Thymus (tissue), 11 donors: ENCODE measurements around the gene WDR73. TPM values are rescaled to one million over a fixed set of nuclear protein-coding genes. Genes with fewer than 3 reads are reported as not detected.

ENCODE experiments used
- DNase-seq, 9 donors: peaks; one replicate each; pipeline ENCODE4 v3.0.0-alpha.2; 2013; ENCODE audit warnings: low spot score in 9 of 9, low read depth in 6 of 9, missing footprints in 1 of 9
- H3K27ac ChIP-seq, 2 donors: one replicate each; pipeline ENCODE4 v1.5.1; 2013; ENCODE audit warnings: control low read depth in 1 of 2, low read depth in 1 of 2, low read length in 1 of 2, mild to moderate bottlenecking in 1 of 2, moderate library complexity in 1 of 2
- H3K27me3 ChIP-seq, 2 donors: one replicate each; pipeline ENCODE4 v1.5.1; 2013; ENCODE audit warnings: low read length in 1 of 2; ENCODE audit not compliant: control insufficient read depth in 2 of 2, insufficient read depth in 1 of 2
- H3K36me3 ChIP-seq, 2 donors: one replicate each; pipeline ENCODE4 v1.5.1; 2013; ENCODE audit warnings: low read length in 1 of 2, mild to moderate bottlenecking in 1 of 2, moderate library complexity in 1 of 2; ENCODE audit not compliant: control insufficient read depth in 2 of 2, insufficient read depth in 2 of 2
- H3K4me1 ChIP-seq, 2 donors: one replicate each; pipeline ENCODE4 v1.5.1; 2013; ENCODE audit warnings: low read length in 2 of 2; ENCODE audit not compliant: control insufficient read depth in 2 of 2, insufficient read depth in 2 of 2
- H3K4me3 ChIP-seq, 2 donors: one replicate each; pipeline ENCODE4 v1.5.1; 2013; ENCODE audit warnings: low read length in 2 of 2, control low read depth in 1 of 2, mild to moderate bottlenecking in 1 of 2
- H3K9me3 ChIP-seq, 2 donors: one replicate each; pipeline ENCODE4 v1.5.1; 2013; ENCODE audit warnings: low read length in 1 of 2, mild to moderate bottlenecking in 1 of 2; ENCODE audit not compliant: control insufficient read depth in 2 of 2, insufficient read depth in 1 of 2
- WGBS: extraction: QIAGEN DNeasy Blood & Tissue Kit; methylation state at CpG from one replicate; pipeline ENCODE4 v1.1.7; 2013; 5-methylcytosine and 5-hydroxymethylcytosine counted together
- polyA plus RNA-seq: library from polyadenylated mRNA; stranded (reverse); fragments of 200-250 nt; gene quantifications from one replicate; pipeline ENCODE4 v1.2.3, GENCODE V29; 2013
- total RNA-seq: library from RNA; stranded (reverse); fragments of 120-200 nt; gene quantifications from one replicate; pipeline ENCODE4 v1.2.4, GENCODE V29; 2013
- donor health status: healthy.

The WDR73 gene
- total and polyA plus RNA-seq, 2 donors = 20.4 to 22.4 TPM

DNA sequence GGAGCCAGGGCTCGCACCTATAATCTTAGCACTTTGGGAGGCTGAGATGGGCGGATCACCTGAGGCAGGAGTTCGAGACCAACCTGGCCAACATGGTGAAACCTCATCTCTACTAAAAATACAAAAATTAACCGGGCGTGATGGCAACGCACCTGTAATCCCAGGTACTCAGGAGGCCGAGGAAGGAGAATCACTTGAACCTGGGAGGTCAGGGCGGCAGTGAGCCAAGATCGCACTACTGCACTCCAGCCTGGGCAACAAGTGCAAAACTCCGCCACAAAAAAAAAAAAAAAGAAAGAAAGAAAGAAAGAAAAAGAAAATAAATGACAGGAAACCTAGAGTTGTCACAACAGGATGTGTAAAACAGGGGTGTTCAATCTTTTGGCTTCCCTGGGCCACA lies 6.9 kb upstream of the WDR73 start:
- H3K36me3 ChIP-seq = peaks cover 11 to 15% of the 10 kb centered on the region in 2 donors
- H3K4me1 ChIP-seq = peaks cover 11 to 16% of the 10 kb centered on the region in 2 donors
- no peak overlapping the region for H3K4me3 ChIP-seq
- H3K27ac ChIP-seq = no peak overlapping the region
- no peaks in the 10 kb centered on the region for H3K9me3 ChIP-seq
- 97% methylated on average over 10 of the region's 10 CpGs for WGBS
- DNase-seq = no peak
- peaks cover 0 to 6% of the 10 kb centered on the region in 2 donors for H3K27me3 ChIP-seq

DNA sequence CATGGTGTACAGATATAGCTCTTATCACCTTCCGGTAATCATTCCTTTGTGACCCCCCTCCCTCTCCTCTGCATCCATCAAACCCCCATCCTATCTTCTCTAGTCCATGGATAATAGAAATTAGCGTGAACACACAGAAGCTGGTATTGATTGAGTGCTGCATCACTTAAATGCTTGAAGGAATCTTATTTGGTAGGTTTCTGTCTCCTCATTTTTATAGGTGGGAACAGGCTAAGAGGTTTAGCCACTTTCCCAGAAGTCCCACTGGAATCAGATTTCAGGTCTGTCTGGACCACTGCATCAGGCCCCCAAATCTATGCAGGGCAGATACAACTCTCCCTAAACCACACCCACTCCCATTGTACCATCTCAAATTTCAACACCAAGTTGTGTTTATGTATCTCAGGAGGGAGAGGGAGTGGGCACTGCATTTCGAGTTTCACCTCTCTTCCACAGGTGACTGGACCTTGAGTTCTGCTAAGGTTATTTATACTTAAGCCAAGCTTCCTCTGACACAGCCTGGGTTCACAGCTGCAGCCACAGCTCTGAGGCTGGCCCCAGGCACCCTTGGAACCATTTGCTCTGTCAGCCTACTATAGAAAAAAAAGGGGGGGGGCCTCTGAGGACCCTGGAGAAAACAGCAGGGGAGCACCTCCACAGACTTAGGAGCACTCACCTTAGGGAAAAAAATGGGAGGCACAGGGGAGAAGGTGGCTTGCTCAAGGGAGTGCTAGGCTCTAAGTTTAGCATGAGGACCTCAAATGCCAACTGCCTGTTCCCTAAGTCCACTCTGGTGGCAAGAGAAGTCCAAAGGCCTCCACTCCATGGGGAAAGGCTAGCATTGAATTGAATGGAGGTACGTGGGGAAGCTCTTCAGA lies 6.1 kb upstream of the WDR73 start:
- Histone ChIP-seq H3K4me3 (no peak overlapping the region), H3K4me1 (peaks cover 11 to 16% of the 10 kb centered on the region in 2 donors), H3K36me3 (peaks cover 4 to 8% of the 10 kb centered on the region in 2 donors), H3K27ac (no peak overlapping the region), H3K9me3 (no peaks in the 10 kb centered on the region), H3K27me3 (peaks cover 0 to 6% of the 10 kb centered on the region in 2 donors)
- WGBS = 96% methylated on average over 4 of the region's 4 CpGs
- no peak for DNase-seq

DNA sequence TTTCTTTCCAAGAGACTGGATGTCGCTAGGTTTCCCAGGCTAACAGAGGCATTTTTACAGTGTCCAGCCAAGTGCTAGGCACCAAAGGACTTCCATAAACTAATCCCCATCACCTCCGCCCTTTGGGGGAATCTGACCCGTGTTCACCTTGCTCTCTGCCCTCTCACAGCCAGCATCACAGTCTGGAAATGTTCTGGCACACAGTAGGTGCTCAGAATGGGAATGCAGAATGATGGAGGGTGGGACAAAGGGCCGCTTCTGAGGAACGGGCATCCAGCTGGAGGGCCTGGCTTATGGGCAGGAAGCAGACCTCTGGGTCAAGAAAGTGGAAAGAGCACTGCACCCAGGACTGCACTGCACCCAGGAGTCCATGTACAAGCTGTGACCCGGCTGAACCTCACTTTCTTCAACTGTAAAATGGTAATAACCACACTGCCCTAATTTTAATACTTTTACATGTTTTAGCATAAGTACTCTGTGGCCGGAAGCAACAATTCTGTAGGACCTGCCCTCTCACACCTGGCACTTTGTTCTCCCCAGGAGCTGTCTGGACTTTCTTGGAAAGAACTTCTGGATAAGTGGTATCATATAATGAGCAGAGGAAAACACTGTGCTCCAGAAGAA lies 4.8 kb upstream of the WDR73 start:
- H3K9me3 ChIP-seq = no peaks in the 10 kb centered on the region
- peaks cover 0 to 6% of the 10 kb centered on the region in 2 donors for H3K27me3 ChIP-seq
- no peak for DNase-seq
- peaks cover 11 to 22% of the 10 kb centered on the region in 2 donors for H3K4me1 ChIP-seq
- H3K36me3 ChIP-seq = peaks cover 0 to 4% of the 10 kb centered on the region in 2 donors
- peak overlapping the region in 1 of 2 donors; percentile 27 for H3K27ac ChIP-seq
- WGBS = 66% methylated on average over 7 of the region's 7 CpGs
- peak overlapping the region; percentile 53 to 60 for H3K4me3 ChIP-seq

DNA sequence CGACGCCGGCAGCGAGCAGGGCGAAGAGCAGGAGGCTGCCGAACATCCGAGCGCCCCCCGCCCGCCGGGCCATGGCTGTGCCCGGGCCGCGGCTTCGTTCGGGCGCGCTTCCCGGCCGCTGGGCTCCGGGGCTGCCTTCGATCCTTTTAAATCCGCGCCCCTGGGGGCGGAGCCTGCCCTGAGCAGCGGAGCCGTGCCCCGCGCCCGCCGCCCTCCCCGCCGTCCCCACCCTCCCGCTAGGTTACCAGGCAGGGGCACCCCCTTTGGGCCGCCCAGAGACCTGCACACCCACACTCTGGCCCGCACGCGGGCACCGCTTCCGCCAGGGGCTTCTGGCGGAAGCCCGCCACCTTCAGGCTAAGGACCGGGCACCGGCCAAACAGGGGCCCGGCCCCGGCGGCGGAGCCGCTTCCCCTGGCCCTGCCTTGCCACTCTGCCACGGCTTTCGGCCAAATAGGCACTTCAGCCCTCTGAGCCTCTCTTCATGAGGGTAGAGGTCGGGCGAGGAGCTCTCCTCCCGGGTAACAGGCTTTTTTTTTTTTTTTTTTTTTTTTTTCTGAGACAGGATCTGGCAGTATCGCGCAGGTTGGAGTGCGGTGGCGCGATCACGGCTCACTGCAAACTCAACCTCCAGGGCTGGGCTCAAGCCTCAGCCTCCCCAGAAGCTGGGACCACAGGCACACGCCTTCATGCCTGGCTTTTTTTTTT lies 4.2 kb upstream of the WDR73 start, which contains the start of gene NMB:
Gene NMB (minus strand): TSS at position 120 of the 708 bp plus-strand sequence. CDS start 47 bp downstream, at position 73.
- H3K27ac ChIP-seq = peak within 1 kb of the TSS; percentile 72 to 80

DNA sequence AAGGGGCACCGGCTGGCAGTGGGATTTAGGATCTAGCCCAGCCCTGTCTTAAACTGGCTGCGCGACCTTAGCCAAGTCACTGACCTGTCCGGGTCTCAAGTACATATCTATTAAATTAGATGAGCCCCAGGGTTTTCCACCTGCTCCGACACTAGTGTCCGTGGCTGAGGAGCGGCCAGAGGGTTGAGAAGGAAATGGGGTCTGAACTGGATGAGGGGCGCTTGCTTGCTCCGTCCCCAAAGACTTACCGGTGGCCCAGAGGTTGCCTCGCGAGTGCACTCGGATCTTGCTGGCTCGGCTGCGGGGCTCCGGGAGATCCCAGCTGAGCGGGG lies 3.6 kb upstream of the WDR73 start:
- Histone ChIP-seq H3K36me3 (peaks cover 0 to 4% of the 10 kb centered on the region in 2 donors), H3K27ac (peak overlapping the region in 1 of 2 donors; percentile 80), H3K4me3 (peak overlapping the region; percentile 37 to 60), H3K27me3 (peaks cover 0 to 6% of the 10 kb centered on the region in 2 donors), H3K4me1 (peaks cover 16 to 31% of the 10 kb centered on the region in 2 donors), H3K9me3 (no peaks in the 10 kb centered on the region)
- no peak for DNase-seq
- WGBS = 32% methylated on average over 17 of the region's 17 CpGs

More for the DNA sequence above, 4.2 kb upstream of the WDR73 start, which contains the start of gene NMB:
- peaks cover 16 to 28% of the 10 kb centered on the region in 2 donors for H3K4me1 ChIP-seq
- DNase-seq = peak in 8 of 9 donors; percentile 57 to 92 (median 74)
- no peaks in the 10 kb centered on the region for H3K9me3 ChIP-seq
- under 1% methylated on average over 61 of the region's 61 CpGs for WGBS
- H3K4me3 ChIP-seq = peak within 1 kb of the TSS; percentile 53 to 60
- peaks cover 0 to 4% of the 10 kb centered on the region in 2 donors for H3K36me3 ChIP-seq
- peaks cover 0 to 6% of the 10 kb centered on the region in 2 donors for H3K27me3 ChIP-seq

DNA sequence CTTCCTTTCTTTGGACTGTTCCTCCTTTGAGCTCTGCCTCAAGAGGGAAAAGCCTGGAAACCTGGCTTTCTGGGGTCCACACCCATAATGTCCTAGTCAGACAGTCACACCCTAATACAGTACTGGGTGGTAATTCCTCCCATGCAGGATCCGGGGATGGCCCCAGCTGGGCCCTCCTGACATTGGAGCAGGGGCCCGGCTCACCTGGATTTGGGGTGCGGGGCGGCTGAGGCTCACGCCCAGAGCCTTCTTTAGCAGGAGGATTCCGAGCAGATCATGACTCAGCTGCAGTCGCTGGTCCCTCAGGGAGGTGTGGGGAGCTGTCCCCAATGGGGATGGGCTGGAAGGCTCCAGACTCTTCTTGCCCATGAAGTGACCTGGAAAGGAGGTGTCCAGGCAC lies 2.9 kb upstream of the WDR73 start:
- WGBS = 98% methylated on average over 7 of the region's 7 CpGs
- H3K4me1 ChIP-seq = peaks cover 16 to 31% of the 10 kb centered on the region in 2 donors

DNA sequence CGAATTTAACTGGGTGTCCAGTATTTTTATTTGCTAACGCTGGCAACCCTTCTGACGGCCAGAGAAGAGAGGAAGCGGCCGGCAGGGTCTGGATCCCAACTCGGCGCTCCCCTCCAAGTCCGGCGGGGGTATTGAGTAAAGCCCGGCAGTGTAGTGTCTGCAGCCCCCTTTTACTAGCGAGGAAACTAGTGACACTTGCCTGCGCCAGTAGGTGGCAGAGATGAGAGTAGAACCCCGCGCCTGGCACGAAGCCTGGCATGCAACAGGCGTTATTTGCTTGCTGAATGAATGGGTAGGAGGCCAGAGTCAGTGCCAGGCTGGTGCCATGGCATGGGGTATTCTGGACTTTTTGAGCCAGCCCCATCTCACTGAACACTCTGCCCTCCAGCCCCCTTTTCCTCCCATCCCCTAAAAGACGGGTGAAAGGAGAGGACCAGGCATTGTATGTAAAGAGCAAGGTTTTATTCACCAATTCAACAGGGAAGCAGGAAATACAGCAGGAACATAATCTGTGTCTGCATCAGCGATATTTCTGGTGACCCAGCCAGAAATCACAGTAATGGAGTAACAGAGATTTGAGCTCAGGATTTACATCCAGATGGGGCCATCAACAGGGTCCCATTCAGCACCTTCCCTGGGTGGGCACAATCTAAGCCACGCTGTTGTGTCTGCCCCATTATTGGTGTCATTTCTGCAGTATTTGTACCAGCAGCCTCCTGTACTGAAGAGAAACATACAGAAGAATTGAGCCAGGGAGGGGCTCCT lies 788 bp upstream of the WDR73 start:
- Histone ChIP-seq H3K36me3 (peaks cover 16 to 21% of the 10 kb centered on the region in 2 donors), H3K4me3 (peak overlapping the region; percentile 64 to 94), H3K4me1 (peaks cover 16 to 31% of the 10 kb centered on the region in 2 donors), H3K27me3 (peaks cover 0 to 6% of the 10 kb centered on the region in 2 donors), H3K27ac (peak overlapping the region; percentile 80 to 90), H3K9me3 (no peaks in the 10 kb centered on the region)
- peak; percentile 69 to 93 (median 78) for DNase-seq
- whole genome bisulfite sequencing = 9% methylated on average over 19 of the region's 19 CpGs

More for the DNA sequence above, 2.9 kb upstream of the WDR73 start:
- no peak for DNase-seq
- H3K27ac ChIP-seq = no peak overlapping the region
- H3K9me3 ChIP-seq = no peaks in the 10 kb centered on the region
- peaks cover 5 to 7% of the 10 kb centered on the region in 2 donors for H3K36me3 ChIP-seq
- peaks cover 0 to 6% of the 10 kb centered on the region in 2 donors for H3K27me3 ChIP-seq
- no peak overlapping the region for H3K4me3 ChIP-seq

DNA sequence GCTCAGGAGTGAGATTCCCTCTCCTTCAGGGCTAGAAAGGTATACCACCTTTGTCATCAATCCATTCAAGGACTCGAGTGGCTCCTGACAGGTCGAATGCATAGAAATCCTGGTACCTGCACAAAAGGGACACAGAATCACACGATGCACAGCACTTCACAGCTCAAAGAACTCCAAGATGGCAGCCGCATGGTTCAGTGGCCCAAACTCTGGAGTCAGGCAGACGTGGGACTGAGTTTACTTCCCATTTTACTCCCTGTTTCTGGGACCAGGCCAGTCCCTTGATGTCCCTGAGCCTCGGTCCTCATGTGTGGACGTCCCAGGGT lies 536 bp downstream of the WDR73 start:
- Histone ChIP-seq H3K4me3 (peak overlapping the region; percentile 64 to 94), H3K4me1 (peaks cover 11 to 24% of the 10 kb centered on the region in 2 donors), H3K9me3 (no peaks in the 10 kb centered on the region), H3K36me3 (peaks cover 28 to 32% of the 10 kb centered on the region in 2 donors), H3K27me3 (peaks cover 0 to 6% of the 10 kb centered on the region in 2 donors), H3K27ac (peak overlapping the region; percentile 43 to 90)
- 25% methylated on average over 7 of the region's 7 CpGs for whole genome bisulfite sequencing
- DNase-seq = no peak
